WTC11 (cell line): Measurements from ENCODE around the gene CFHR4.

ENCODE experiments used
- ATF2 ChIP-seq: sonication (generic); formaldehyde crosslinking; IDR thresholded peaks from 2 replicates; pipeline ENCODE4 v1.8.1; 2022; ENCODE audit warnings: low read depth, missing genetic modification reagents, borderline replicate concordance
- CTCF ChIP-seq: fragments of 200-600 bp; IDR thresholded peaks from 2 replicates; pipeline ENCODE4 v1.8.0; 2022; ENCODE audit warnings: antibody characterized with exemption
- IRF2 ChIP-seq: sonication (generic); formaldehyde crosslinking; IDR thresholded peaks from 2 replicates; pipeline ENCODE4 v1.8.0; 2022; ENCODE audit warnings: low read depth, missing genetic modification reagents, borderline replicate concordance
- TF ChIP-seq, protein P1 (sequence below): sonication (generic); formaldehyde crosslinking; IDR thresholded peaks from 2 replicates; pipeline ENCODE4 v1.8.1; 2023; ENCODE audit warnings: mild to moderate bottlenecking, missing genetic modification reagents, moderate library complexity

- TF ChIP-seq, protein P1, sequence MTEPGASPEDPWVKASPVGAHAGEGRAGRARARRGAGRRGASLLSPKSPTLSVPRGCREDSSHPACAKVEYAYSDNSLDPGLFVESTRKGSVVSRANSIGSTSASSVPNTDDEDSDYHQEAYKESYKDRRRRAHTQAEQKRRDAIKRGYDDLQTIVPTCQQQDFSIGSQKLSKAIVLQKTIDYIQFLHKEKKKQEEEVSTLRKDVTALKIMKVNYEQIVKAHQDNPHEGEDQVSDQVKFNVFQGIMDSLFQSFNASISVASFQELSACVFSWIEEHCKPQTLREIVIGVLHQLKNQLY = no peak
- no peak for TF ChIP-seq IRF2
- TF ChIP-seq CTCF = no peak
- TF ChIP-seq ATF2 = no peak
Measured at GRCh38 chr1:196910215-196910614, 22.4 kb downstream of the CFHR4 start.
